A549 (cell line): ENCODE results near the gene ANKRD13A.

Source experiments
- CEBPB ChIP-seq, 2 experiments: fragments of >200 bp in 1 of 2; sonication (Bioruptor Twin) in 1 of 2; formaldehyde crosslinking in 1 of 2; IDR thresholded peaks; 2 replicates each; pipeline ENCODE4 v1.6.1; 2012 to 2016
- EP300 ChIP-seq, 2 experiments: fragments of >200 bp; sonication (Bioruptor Twin); formaldehyde crosslinking; IDR thresholded peaks; 2 replicates in 1 of 2; 3 replicates in 1 of 2; pipeline ENCODE4 v1.6.1; 2016 to 2017
- KDM5A ChIP-seq: fragments of 200-600 bp; sonication (generic); IDR thresholded peaks from 2 replicates; pipeline ENCODE4 v1.6.1; 2016; ENCODE audit warnings: antibody characterized with exemption, mild to moderate bottlenecking
- POLR2A ChIP-seq: IDR thresholded peaks from 2 replicates; pipeline ENCODE4 v1.6.1; 2012; ENCODE audit warnings: mild to moderate bottlenecking, low read length
- ZSCAN20 ChIP-seq: fragments of 250-450 bp; sonication (Bioruptor Pico); IDR thresholded peaks from 2 replicates; pipeline ENCODE4 v1.8.0; 2022; ENCODE audit warnings: mild to moderate bottlenecking, moderate library complexity
- TF ChIP-seq, protein P1 (sequence below): fragments of >200 bp; sonication (Bioruptor Twin); formaldehyde crosslinking; IDR thresholded peaks from 3 replicates; pipeline ENCODE4 v1.5.1; 2016
- TF ChIP-seq, protein P2 (sequence below): IDR thresholded peaks from 2 replicates; pipeline ENCODE4 v1.6.1; 2012

DNA sequence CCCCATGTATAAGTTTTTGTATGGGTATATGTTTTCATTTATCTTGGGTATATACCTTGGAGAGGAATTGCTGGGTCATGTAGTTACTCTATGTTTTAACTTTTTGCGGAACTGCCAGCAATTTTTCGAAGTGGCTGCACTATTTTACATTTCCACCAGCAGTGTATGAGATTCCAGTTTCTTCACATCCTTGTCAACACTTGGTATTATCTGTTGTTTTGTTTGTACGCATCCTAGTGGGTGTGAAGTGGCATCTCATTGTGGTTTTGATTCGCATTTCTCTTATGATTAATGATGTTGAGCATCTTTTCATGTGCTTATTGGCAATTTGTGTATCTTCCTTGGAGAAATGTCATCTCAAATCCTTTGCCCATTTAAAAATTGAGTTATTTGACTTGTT, 6.9 kb downstream of the ANKRD13A start:
- no peak for TF ChIP-seq POLR2A
- TF ChIP-seq, protein P1, sequence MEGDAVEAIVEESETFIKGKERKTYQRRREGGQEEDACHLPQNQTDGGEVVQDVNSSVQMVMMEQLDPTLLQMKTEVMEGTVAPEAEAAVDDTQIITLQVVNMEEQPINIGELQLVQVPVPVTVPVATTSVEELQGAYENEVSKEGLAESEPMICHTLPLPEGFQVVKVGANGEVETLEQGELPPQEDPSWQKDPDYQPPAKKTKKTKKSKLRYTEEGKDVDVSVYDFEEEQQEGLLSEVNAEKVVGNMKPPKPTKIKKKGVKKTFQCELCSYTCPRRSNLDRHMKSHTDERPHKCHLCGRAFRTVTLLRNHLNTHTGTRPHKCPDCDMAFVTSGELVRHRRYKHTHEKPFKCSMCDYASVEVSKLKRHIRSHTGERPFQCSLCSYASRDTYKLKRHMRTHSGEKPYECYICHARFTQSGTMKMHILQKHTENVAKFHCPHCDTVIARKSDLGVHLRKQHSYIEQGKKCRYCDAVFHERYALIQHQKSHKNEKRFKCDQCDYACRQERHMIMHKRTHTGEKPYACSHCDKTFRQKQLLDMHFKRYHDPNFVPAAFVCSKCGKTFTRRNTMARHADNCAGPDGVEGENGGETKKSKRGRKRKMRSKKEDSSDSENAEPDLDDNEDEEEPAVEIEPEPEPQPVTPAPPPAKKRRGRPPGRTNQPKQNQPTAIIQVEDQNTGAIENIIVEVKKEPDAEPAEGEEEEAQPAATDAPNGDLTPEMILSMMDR, result no peak
- TF ChIP-seq CEBPB (IDR thresholded peaks at IDR 0.05), result no peak
- TF ChIP-seq ZSCAN20, result no peak
- TF ChIP-seq, protein P2, sequence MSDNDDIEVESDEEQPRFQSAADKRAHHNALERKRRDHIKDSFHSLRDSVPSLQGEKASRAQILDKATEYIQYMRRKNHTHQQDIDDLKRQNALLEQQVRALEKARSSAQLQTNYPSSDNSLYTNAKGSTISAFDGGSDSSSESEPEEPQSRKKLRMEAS, result no peak
- no peak for TF ChIP-seq EP300 (IDR thresholded peaks at IDR 0.05)
- TF ChIP-seq KDM5A, result no peak
